GM03348 (cell line): ENCODE measurements around the gene GFPT2.
A peak's percentile ranks its signal among the peaks of the same experiment; 100 is the strongest.

ENCODE experiments used
- DNase-seq: peaks from one replicate; pipeline ENCODE4 v3.0.0; 2012; ENCODE audit warnings: low spot score

Gene GFPT2

GRCh38 chr5:180378438-180379344 is 25.6 kb upstream of the GFPT2 start:
- no peak for DNase-seq

DNA sequence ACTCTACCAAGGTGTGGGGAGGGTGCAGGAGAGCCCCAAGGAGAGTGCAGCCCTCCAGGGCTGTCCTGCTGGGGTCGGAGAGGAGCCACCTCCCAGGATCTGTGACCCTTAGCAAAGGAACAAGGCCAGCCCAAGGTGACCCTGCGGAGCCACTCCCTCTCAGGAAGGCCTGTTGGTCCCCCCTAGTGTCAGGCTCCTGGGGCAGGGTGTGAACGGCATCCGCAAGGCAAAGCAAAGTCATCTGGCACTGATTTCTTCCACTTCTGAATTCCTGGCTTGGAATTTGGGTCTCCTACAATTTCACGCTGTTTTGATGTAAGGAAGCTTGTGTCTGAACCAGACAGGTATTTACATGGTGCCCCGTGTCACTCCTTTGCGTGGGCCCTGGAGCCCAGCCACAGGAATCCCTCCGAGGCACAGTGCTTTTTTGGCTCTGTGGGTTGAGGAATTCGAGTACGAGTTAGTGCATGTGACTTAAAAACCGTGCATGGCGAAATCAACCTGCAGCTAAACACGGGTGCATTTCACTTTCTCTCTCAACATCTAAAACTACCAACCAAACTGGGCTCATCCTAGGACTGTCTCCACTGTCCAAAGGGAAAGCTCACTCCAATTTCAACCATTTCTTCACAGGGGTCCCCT is 24.5 kb upstream of the GFPT2 start:
- no peak for DNase-seq

DNA sequence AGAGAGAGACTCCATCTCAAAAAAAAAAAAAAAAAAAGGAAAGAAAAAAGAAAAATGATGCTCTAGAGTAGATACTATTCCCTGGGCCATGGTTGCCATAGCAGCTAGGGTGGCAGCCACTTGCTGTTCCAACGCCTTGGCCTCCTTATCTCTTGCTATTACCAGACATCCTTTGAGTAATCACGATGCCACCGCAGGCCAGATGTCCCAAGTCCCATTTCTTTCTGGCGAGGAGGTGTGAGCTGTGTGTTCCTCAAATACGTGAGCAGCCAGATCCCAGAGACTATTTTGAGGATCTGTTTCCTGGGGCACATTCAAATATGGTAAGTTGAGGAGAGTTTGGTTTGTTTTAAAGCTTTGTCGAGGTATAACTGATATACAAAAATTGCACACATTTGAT is 23.4 kb upstream of the GFPT2 start:
- DNase-seq: no peak

DNA sequence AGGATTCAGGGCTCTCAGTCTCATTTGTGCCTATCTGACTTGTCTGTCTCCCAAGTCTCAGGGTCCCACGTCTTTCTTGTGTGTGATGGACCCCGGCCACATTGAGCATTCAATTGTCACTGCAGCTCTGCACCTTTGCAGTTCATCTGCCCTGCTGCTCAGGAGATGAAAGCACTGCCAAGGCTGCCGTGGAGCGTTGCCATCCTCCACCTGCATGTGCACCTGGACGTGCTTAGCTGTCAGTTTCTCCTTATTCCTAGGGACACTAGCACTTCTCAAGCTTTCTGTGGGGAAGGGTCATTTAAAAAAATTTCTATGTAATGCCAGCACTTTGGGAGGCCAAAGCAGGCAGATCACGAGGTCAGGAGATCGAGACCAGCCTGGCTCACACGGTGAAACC is 22.8 kb upstream of the GFPT2 start:
- no peak for DNase-seq

DNA sequence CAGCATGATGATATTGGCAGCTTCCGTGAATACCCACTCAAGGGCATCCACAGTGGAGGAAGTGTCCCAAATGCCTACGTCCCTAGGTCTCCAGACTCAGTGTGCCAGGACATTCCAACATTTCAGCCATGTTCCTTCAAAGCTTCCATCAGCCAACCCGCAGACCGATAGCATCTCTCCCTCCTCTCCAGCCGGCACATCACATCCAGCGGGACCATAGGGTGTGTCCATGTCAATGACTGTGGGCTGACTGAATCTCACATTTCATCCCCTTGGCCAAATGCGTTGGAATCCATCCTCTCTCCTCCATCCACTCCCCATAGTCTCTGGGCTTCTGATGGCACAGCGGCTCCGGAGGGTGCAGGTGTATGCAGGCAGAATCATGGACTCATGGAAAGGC is 22.2 kb upstream of the GFPT2 start:
- no peak for DNase-seq

GRCh38 chr5:180373870-180374269 is 20.7 kb upstream of the GFPT2 start:
- DNase-seq: no peak

DNA sequence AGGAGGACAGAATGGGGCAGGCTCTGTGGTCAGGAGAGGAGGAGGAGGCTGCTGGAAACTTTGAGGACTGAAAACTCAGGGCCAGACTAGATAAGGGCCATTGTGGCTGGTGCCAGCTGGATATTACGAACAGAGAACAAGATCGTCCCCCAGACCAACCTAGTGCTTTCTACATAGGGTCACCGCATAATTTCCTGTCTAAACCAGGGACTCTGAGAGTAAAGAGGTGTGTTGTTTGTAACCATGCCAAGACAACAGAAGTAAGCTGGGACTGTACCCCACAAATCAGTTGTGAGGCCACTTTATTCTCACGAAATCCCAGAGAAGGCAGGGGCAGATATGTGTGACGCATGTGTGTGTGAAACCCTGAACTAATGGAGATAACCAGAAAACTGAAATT is 20.3 kb upstream of the GFPT2 start:
- no peak for DNase-seq

DNA sequence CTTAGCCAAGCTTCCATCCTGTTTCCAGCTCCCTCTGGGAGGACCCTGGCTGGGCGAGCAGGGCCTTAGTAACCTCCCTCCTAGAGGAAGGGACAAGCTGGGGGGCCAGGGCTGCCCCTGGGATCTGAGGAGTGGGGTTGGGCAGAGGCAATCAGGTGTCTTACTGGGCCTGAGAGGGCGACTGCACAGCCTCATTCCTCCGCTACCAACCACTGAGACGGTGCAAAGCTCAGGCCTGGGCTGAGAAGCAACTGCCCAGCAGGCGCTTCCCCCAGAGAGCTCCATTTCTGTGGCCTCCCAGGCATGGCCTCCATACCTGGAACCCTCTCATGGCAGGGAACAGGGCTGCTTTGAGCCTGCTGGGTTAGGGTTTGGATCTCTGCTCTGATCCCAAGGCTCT is 18.8 kb upstream of the GFPT2 start:
- DNase-seq: no peak

- peak; percentile 39 for DNase-seq
These were observed 17.9 kb upstream of the GFPT2 start for GRCh38 chr5:180370861-180371641.

GRCh38 chr5:180367991-180368390 is 14.9 kb upstream of the GFPT2 start:
- DNase-seq: no peak

- no peak for DNase-seq
These were observed 14.2 kb upstream of the GFPT2 start for GRCh38 chr5:180367300-180367699.

- DNase-seq: peak; percentile 56
These were observed 13.2 kb upstream of the GFPT2 start for GRCh38 chr5:180366326-180366725.

- no peak for DNase-seq
These were observed 12.7 kb upstream of the GFPT2 start for GRCh38 chr5:180365829-180366228.

DNA sequence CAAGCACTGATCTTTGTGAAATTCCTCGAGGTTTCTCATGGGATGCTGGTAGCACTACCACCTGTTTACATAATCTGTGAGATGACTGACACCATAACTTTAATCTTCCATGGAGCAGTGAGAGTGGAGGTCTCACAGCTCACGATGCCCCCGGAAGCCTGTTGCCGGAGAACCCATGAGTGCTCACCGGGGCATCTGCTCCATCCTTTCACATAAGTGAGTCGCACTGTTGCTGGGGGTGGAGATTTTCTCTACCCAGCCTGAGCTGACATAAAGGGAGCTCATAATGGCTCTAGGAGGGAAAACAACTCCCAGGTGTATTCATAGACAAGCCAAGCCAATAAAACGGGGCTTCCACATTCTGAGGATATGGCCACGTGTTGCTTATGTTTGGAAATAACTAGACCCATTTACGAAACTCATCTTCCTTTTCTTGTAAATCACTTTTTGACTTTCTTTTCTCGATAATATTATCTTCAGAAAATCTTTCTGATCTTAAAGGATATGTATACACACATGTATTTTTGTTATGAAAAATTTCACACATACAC is 11.2 kb upstream of the GFPT2 start:
- DNase-seq: no peak

GRCh38 chr5:180360078-180360957 is 7.2 kb upstream of the GFPT2 start:
- no peak for DNase-seq

DNA sequence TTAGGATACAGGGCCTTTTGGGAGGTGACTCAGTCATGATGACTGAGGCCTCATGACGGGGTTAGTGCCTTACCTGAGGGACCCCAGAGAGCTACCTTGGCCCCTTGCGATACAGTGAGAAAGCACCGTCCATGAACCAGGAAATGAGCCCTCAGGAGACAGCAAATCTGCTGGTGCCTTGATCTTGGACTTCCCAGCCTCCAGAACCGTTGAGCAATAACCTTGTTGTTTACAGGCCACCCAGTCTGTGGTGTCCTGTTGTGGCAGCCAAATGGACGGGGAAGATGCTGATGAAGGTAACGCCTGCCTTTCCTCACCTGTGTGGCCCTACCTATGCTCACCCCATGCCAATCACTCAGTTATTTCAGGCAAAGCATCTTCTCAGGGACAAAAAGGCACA is 5.6 kb upstream of the GFPT2 start:
- DNase-seq: no peak

DNA sequence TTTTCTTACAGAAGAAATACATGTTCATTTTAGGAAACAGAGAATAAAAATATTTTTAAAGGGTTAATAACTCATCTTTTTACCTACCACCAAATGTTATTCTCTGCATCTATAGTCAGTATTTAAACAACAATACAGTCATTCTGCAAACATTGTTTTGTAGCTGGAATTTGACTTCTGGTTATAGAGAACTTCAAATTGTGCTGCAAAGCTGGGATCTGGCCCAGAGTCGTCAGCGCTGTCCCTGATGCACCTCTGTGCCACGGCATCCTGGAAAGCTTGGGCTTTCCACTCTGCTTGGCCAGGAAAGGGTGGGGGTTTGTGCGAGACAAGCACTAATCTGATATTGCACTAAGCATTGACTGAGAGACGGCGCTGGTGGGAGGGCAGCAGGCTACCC is 5.0 kb upstream of the GFPT2 start:
- DNase-seq: no peak

DNA sequence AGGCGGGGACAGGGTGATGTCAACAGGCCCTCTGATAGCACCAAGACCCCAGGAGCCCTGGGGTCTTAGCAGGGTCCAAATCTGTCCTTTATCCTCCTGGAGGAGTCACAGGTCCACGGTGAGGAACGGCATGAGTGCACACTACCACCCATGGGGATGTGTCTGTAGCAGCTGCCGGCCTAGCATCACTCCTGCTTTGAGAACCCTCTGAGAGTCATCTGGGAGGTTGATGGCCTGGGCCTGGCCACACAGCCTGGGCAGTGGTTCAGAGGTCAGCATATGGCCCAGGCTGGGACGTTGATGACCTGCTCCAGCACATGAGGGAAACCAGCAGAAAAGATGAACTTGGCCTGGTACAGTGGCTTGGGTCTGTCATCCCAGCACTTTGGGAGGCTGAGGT is 1.8 kb upstream of the GFPT2 start:
- DNase-seq: no peak

GRCh38 chr5:180353980-180354452 is 880 bp upstream of the GFPT2 start:
- no peak for DNase-seq

DNA sequence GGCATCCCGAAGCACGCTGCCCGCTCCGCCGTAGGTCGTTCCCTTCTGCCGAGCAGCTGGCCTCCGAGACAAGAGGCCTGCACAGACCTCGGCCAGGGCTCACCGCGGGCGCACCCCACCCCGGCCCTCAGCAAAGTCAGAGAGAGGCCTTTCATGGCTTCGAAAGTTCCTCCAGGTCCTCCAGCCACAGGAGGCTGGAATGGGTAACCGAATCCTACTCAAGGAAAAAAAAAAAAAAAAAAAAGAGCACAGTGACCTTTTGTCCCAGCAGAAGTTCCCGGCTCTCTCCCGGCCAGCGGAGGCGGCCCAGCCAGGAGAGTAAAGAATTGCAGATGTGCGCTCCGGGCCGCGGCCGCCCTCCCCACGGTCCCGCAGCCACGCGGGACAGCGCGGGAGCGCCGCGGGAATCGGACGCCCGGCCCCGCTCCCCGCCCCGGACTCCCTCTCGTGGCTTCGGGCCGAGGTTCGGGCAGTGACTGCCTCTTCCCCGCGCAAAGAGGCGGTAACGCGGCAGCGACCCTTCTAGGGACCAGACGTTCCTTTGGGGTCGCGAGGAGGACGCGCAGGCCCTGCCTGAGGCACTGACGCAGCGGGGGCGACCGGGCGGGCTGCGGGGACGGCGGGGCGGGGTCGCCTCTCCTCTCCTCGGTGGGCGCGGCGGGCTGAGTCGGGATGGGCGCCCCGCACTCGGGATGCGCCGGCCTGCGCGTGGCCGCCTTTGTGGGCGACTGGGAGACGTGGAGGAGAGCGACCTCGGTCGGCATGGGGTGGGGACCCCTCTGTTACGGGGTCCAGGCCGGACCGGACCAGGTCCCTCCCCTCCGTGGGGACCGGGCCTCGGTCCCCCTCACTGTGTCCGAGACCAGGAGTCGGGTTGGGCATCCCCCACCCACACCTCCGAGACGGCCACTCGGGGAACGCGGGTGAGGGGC is 754 bp downstream of the GFPT2 start:
- peak; percentile 81 for DNase-seq
